GM21526 (cell line): ENCODE data around the gene THAP8.

Experiments
- ATAC-seq: cut with Tn5 transposase; IDR thresholded peaks from one replicate; pipeline ENCODE4 v1.9.1; 2021; ENCODE audit warnings: moderate library complexity; ENCODE audit not compliant: unreplicated experiment, low FRiP score

Gene THAP8

GRCh38 chr19:36031308-36031707 lies 22.8 kb downstream of the THAP8 start:
- ATAC-seq: no peak

GRCh38 chr19:36030264-36031148 lies 23.6 kb downstream of the THAP8 start:
- no peak for ATAC-seq

- no peak for ATAC-seq
These were observed 25.6 kb downstream of the THAP8 start for GRCh38 chr19:36028313-36029041.

DNA sequence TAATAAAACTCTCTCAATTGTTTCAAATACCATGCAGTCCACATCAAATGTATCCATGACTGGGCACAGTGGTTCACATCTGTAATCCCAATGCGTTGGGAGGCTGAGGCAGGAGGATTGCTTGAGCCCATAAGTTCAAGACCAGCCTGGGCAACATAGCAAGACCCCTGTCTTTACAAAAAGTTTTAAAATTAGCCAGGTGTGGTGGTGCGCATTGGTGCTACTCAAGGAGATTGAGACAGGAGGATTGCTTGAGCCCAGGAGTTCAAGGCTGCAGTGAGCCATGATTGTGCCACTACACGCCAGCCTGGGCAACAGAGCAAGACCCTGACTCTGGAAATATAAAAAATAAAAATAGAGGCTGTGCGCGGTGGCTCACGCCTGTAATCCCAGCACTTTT lies 26.4 kb downstream of the THAP8 start:
- no peak for ATAC-seq

DNA sequence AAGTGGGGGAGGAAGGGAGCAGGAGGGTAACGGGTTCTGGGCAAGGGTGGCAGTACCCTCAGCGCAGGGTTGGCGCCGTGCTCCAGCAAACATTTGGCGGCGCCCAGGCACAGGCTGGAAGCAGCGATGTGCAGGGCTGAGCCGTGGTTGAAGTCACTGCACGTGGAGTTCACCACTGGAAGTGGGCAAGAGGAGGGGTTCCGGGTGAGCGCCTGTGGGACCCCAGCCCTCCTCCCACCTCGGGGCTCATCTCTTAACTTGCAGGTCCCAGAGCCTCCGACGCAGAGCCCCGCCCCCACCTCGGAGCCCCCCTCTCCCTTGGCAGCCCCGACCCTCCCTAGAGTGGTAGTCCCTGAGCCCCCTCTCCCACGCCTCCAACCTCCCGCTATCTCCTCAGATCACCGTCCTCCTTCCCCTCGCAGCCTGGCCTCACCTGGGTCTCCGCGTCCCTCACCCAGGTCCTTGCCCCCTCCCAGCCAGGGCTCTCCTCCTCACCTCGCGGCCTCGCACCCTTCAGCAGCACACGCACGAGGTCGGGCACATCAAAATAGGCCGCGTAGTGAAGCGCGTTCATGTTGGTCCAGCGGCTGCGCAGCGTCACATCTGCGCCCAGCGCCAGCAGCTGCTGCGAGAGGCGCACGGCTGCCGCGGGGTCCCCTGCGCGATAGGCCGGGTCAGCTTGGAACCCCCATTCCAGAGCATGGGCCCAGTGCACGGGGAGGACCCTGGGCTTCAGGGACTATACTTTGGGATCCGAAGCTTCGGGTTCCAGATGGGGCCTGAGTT lies 27.8 kb downstream of the THAP8 start:
- no peak for ATAC-seq

DNA sequence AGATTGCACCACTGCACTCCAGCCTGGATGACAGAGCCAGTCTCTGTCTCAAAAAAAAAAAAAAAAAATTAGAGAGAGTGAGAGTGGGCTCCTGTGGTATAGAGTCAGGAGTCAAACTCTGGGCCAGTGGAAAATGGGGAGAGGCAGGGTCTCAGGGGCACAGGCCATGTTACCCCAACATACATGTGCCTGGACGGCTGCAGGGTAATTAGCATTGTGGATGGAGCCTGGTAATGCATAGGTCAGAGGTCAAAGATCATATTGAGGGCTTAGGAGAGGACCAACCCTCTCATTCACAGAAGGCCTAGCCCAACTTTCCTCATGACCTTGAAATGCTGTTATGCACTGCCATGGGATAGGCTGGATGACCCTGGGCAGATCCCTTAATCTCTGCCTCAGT lies 28.5 kb downstream of the THAP8 start:
- ATAC-seq: no peak

- ATAC-seq: no peak
These were observed 30.7 kb downstream of the THAP8 start for GRCh38 chr19:36023432-36023831.

- no peak for ATAC-seq
These were observed 34.9 kb downstream of the THAP8 start for GRCh38 chr19:36019061-36019670.

DNA sequence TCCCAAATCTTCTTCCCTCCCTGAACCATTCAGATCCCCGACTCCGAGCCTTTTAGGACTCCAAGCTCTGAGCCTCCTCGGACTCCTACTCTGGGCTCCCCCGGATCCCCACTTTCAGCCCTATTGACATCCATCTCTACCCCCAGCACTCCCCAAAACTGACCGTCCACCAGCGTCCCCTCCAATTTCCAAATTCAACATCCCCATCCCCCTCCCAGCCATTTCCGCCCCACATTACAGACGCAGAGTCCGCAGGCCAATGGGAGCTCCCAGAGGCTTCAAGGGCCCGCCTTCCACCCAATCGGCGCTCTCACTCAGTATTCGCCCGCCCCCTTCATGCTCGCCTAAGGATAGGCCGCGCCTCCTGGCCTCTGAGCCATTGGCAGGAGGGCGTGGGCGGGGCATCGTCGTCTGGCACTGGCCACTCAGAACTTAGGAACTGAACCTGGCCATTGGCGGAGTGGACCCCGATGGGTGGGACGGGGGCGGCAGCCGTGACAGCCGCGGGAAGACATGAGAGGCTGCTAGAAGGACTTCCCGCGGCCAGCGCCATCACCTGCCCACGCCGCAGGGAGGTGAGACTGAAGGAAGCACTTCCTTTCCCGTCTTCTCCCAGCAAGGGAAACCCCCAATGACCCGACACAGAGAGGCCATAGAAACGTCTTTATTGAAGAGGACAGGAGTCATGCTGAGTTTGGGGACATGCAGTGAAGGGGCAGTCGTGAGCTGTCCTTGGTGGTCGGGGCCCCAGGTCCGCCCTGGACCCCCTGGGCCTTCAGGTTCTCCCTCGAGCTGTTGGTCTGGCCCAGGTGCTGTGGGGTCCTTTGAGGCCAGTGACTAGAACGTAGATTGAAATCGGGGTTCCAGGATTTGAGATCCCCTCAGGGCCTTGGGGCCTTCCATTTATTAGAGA lies 39.8 kb downstream of the THAP8 start, which contains the start of gene ALKBH6:
Gene ALKBH6 (minus strand): TSS at position 202 of the 913 bp plus-strand sequence. CDS start 816 bp downstream, outside the sequence.
- ATAC-seq: peak; percentile 92

DNA sequence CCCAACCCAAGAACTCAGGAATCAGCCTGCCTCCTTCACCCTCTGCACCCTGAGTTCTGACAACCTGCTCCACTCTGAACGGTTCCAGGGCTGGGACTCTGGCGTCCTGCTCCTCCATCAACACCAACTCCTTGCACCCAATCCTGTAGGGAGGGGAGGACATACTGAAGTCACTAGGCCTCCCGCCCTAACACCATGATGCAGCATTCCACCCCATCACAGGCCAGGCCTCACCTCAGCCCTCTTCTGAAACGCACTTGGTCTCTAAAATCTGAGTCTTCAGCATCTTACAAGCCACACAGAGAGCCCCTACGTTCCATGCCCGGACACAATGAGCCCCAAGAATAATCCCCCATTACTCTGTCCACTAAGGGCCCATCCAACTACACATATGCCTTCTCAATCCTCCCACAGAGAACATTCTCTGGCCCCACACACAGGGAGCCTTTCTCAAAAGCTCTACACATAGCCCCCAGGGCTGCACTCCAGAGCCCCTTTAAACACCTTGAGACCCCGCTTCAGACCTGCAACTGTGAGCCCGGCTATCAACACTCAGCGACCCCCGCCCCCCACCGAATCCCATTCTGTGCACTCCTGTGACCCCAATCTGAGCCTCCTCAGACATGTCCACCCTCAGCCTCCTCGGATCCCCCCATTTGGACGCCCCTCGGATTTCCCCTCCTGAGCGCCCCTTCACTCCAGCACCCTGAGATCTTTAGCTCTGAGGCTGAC lies 40.6 kb downstream of the THAP8 start:
- ATAC-seq: no peak

GRCh38 chr19:36010402-36010801 lies 43.7 kb downstream of the THAP8 start:
- ATAC-seq: no peak

DNA sequence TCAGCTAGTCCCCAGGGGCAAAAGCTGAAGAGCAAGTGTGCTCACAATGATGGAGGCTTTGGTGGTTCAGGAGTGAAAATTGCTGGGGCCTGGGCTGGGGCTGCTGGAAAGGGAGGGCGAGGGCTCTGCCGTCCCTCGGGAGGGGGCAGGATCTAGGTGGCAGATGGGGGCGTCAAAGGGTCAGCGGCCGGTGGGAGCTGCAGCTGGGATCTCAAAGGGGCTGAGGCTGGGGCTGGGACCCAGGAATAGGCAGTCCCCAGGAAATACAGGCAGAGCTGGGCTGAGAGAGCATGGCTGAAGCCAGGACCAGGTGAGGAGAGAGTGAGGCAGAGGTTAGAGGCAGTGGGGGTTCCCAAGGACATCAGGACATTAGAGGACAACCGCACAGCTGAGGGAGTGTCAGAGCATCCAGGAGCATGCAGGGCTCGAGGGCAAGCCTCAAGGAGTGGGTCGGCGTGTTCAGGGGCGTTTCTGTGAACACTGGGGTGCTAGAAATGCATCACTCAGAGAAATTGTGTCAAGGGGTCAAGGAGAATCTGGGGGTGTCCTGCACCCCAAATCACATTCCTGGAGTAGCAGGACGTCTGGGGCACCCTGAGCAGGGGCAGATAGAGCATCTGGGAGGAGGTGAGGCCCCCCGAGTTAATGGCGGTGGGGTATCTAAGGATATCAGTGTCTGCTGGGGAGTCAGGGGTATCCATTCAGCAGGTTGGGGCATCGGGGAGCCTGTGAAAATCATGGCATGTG lies 44.3 kb downstream of the THAP8 start:
- ATAC-seq: no peak

DNA sequence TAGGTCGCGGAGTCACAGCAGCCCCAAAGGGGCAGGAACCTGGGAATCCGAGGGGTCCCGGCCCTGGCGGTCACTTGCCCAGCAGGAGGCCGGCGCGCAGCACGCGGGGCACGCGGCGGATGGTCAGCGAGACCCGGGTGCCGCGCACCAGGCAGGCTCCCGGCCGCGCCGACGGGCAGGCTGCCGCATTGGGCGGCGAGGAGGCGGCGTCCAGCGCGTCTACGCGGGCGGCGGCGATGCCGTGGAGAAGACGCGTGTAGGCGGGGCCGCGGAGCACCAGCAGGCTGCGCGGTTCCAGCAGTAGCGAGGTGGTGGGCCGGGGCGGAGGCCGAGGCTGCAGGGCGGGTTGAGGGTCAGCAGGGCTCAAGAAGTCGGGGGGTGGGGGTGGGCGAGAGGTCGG lies 44.9 kb downstream of the THAP8 start:
- ATAC-seq: no peak

- no peak for ATAC-seq
These were observed 45.6 kb downstream of the THAP8 start, which contains the start of gene SYNE4 for GRCh38 chr19:36008336-36008978. SYNE4 (minus strand) TSS chr19:36008813; CDS start chr19:36008681, 132 bp downstream.

DNA sequence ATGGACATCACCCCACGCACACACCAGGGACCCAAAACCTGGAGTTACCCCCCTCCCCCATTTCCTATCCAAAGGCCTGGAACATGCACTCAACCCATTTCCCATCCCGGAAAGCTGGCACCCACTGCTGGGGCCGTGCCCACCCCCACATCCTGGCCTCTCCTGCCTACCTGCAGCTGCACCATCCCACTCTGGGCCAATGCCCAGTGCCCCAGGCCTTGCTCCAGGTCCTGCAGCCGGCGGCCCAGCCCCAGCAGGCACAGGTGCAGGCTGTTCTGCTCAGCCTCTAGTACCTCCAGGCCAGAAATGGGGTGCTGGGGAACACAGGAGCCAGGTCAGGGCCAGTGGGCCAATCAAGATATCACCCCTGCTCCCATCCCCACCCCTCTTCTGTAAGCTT lies 47.1 kb downstream of the THAP8 start:
- no peak for ATAC-seq

- no peak for ATAC-seq
These were observed 50.8 kb downstream of the THAP8 start for GRCh38 chr19:36003284-36003683.

GRCh38 chr19:36001605-36002004 lies 52.5 kb downstream of the THAP8 start:
- no peak for ATAC-seq
